ENCODE measurements around the gene RPS6KA5. TPM values are rescaled to one million over a fixed set of nuclear protein-coding genes. Genes with fewer than 3 reads are reported as not detected.

RPS6KA5 gene
- total RNA-seq, 1 experiment from 2014 or later, result 3.8 TPM

DNA sequence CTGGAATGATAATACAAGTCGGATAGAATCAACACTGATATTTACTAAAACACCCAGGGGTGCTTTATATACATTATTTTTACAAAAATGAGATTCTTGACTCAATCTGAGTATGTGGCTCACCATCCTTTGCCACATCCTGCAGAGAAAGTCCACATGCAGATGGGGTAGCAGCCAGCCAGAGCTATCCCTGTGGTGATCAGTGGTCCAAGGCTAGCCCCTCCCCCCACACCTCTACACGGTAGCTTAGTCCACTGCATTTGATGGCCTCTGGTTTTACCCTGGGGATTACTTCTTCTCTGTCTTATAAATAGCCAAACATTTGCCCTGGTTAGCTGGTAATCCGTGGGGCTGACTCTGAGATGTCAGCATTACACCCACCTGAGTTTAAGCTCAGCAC, 216.1 kb downstream of the RPS6KA5 start:
- no peaks in the 10 kb centered on the region for H3K79me2 ChIP-seq (ENCODE audit: insufficient read depth, low read length)
- H2AK5ac ChIP-seq (ENCODE audit: insufficient read length, low read length), result no peak overlapping the region
- H3K4ac ChIP-seq (ENCODE audit: low read depth, low read length), result no peak overlapping the region
- DNase-seq, result no peak
- H3K36me3 Mint-ChIP-seq (ENCODE audit: insufficient read depth in 1 of 3, low read depth in 3 of 3), result no peaks in the 10 kb centered on the region; a peak in 1 of 7 replicates
- H2AFZ ChIP-seq (ENCODE audit: low read length), result no peak overlapping the region
- no peaks in the 10 kb centered on the region for H4K20me1 ChIP-seq (ENCODE audit: control insufficient read depth, insufficient read depth, insufficient read length)
- no peaks in the 10 kb centered on the region; the same call in 1 of the 2 replicates for H3K4me1 ChIP-seq (ENCODE audit: insufficient read depth, low read length)
- H3K23me2 ChIP-seq (ENCODE audit: insufficient read length, low read depth, low read length, poor library complexity, severe bottlenecking), result no peaks in the 10 kb centered on the region
- no peak overlapping the region for H4K8ac ChIP-seq (replicated peaks; ENCODE audit: insufficient read length, low read depth, low read length)
- H3K27me3 ChIP-seq (ENCODE audit: insufficient read depth, low read length), result no peaks in the 10 kb centered on the region; the same call in 1 of the 2 replicates
- no peak overlapping the region for H3K23ac ChIP-seq (ENCODE audit: insufficient read length, low read depth, low read length)
- H2BK12ac ChIP-seq (ENCODE audit: insufficient read length, low read depth, low read length), result no peak overlapping the region
- H2BK20ac ChIP-seq (ENCODE audit: low read depth, low read length, poor library complexity, severe bottlenecking), result no peak overlapping the region
- no CpG with 5 or more reads among the region's 3 CpGs for WGBS (ENCODE audit: extremely low coverage, insufficient read length, low lambda C conversion rate)
- no peaks in the 10 kb centered on the region for H3K9me3 ChIP-seq (ENCODE audit: control insufficient read depth, low read depth, low read length)
- H4K91ac ChIP-seq (ENCODE audit: insufficient read length, low read depth, low read length), result no peak overlapping the region
- no peaks in the 10 kb centered on the region; a peak in 1 of 5 replicates for H3K9me3 Mint-ChIP-seq
- no peak overlapping the region for H3T11ph ChIP-seq (ENCODE audit: low read length)
- peaks cover under 1% of the 10 kb centered on the region; the same call in 1 of the 2 replicates for H3K27me3 Mint-ChIP-seq (ENCODE audit: low read depth)
- peaks cover under 1 to 1% of the 10 kb centered on the region in 2 experiments; a peak in 2 of 4 replicates for H3K4me1 Mint-ChIP-seq
- H3K79me1 ChIP-seq (ENCODE audit: insufficient read depth, low read depth, low read length, poor library complexity, severe bottlenecking), result no peaks in the 10 kb centered on the region
- no peak overlapping the region for H3K27ac Mint-ChIP-seq
- TF ChIP-seq, protein P1, sequence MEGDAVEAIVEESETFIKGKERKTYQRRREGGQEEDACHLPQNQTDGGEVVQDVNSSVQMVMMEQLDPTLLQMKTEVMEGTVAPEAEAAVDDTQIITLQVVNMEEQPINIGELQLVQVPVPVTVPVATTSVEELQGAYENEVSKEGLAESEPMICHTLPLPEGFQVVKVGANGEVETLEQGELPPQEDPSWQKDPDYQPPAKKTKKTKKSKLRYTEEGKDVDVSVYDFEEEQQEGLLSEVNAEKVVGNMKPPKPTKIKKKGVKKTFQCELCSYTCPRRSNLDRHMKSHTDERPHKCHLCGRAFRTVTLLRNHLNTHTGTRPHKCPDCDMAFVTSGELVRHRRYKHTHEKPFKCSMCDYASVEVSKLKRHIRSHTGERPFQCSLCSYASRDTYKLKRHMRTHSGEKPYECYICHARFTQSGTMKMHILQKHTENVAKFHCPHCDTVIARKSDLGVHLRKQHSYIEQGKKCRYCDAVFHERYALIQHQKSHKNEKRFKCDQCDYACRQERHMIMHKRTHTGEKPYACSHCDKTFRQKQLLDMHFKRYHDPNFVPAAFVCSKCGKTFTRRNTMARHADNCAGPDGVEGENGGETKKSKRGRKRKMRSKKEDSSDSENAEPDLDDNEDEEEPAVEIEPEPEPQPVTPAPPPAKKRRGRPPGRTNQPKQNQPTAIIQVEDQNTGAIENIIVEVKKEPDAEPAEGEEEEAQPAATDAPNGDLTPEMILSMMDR (conservative IDR thresholded peaks at IDR 0.05), result no peak
- H3K4me2 ChIP-seq (ENCODE audit: insufficient read depth, insufficient read length, low read length), result no peak overlapping the region
- no peak overlapping the region for H3K56ac ChIP-seq (ENCODE audit: insufficient read length, low read depth, low read length)
- H3K27ac ChIP-seq (ENCODE audit: insufficient read length, low read depth, low read length), result no peak overlapping the region
- no peak overlapping the region for H2BK120ac ChIP-seq (ENCODE audit: low read depth, low read length, poor library complexity, severe bottlenecking)
- no peak overlapping the region for H3K9ac ChIP-seq (ENCODE audit: extremely low read depth, insufficient read length, low read length)
- H3K14ac ChIP-seq (ENCODE audit: insufficient read depth, low read length), result no peak overlapping the region
- no peak overlapping the region for H3K4me3 Mint-ChIP-seq
- H3K18ac ChIP-seq (ENCODE audit: insufficient read length, low read depth, low read length), result no peak overlapping the region
- no peak overlapping the region for H2BK15ac ChIP-seq (ENCODE audit: low read depth, low read length)
- no peak overlapping the region for H2BK5ac ChIP-seq (ENCODE audit: insufficient read length, low read length)
- no peak overlapping the region for H4K5ac ChIP-seq (ENCODE audit: insufficient read length, low read depth, low read length)
